Pancreas (tissue), 10 donors: Measurements from ENCODE around the gene SRPRA. TPM values are rescaled to one million over a fixed set of nuclear protein-coding genes. Genes with fewer than 3 reads are reported as not detected.

Experiments used
- ATAC-seq, 4 donors: fragments of 200-7000 bp; cut with Tn5 transposase; one replicate each; pipeline versions ENCODE4 v1.8.0 to v1.9.1; 2020; ENCODE audit warnings: mild to moderate bottlenecking in 4 of 4, moderate library complexity in 4 of 4
- DNase-seq, 6 donors: peaks; one replicate each; pipeline ENCODE4 v3.0.0-alpha.2; 2020
- FAIRE-seq: peaks from 2 replicates; lab custom pipeline; 2012; peaks lifted over from hg19 to GRCh38; lab: Jason Lieb, UNC
- H3K27ac ChIP-seq, 4 donors: fragments of 200-600 bp; sonication (generic); 1 replicate in 3 of 4; 2 replicates in 1 of 4; pipeline versions ENCODE4 v1.5.0 to v1.8.0; 2020
- H3K27me3 ChIP-seq, 4 donors: fragments of 200-600 bp; one replicate each; pipeline ENCODE4 v1.8.0; 2021
- H3K36me3 ChIP-seq, 3 donors: fragments of 200-600 bp; sonication (generic) in 1 of 3; one replicate each; pipeline versions ENCODE4 v1.5.0 to v1.8.0; 2020 to 2021
- H3K4me1 ChIP-seq, 3 donors: fragments of 200-600 bp; one replicate each; pipeline ENCODE4 v1.8.0; 2021
- H3K4me3 ChIP-seq, 4 donors: fragments of 200-600 bp; sonication (generic) in 2 of 4; one replicate each; pipeline versions ENCODE4 v1.5.0 to v1.8.0; 2020 to 2021
- H3K9me3 ChIP-seq, 4 donors: fragments of 200-600 bp; one replicate each; pipeline ENCODE4 v1.8.0; 2021
- CTCF ChIP-seq, 4 donors: fragments of 200-600 bp; sonication (generic) in 3 of 4; IDR thresholded peaks; one replicate each; pipeline versions ENCODE4 v1.5.0 to v1.8.0; 2021; ENCODE audit warnings: antibody characterized with exemption in 4 of 4
- WGBS, 2 donors: extraction: QIAGEN DNeasy Blood & Tissue Kit; methylation state at CpG; one replicate each; pipeline ENCODE4 v1.1.7; 2013; 5-methylcytosine and 5-hydroxymethylcytosine counted together
- intact Hi-C, 3 donors: fragments of 100-400 bp; cut with DNase I; formaldehyde crosslinking; loops; one replicate each; pipeline versions ENCODE4 v1.11.1 to v1.14.2; 2022
- polyA plus RNA-seq, 2 donors: library from polyadenylated mRNA; stranded (reverse); fragments of 200-250 nt; gene quantifications; one replicate each; pipeline ENCODE4 v1.2.3, GENCODE V29; 2013
- total RNA-seq, 6 donors: library from RNA; stranded (reverse); fragmentation: NEBNext Ultra II Directional in 4 of 6; extraction: Animal tissue kit (Norgen Biotek cat#: 25700) in 4 of 6; gene quantifications; one replicate each; pipeline versions ENCODE4 v1.2.1 to v1.2.4, GENCODE V29; 2021 to 2023
- donor health status: healthy with polysubstance abuse.
- donor health status: DM: no; HTN: no; CAD: no; lungs with moderate emphysema.
- donor health status: DM: no; HTN: no; CAD: no.
- donor health status: control.
- donor health status: control.
- donor health status: Bipolar disorder and iron deficiency.
- donor health status: DM: yes; HTN: yes; CAD: no.
- donor health status: DM: no; HTN: no; CAD: no.
- donor health status: DM: no; HTN: no; CAD: no.
- donor health status: DM: yes; HTN: yes; CAD: no.

SRPRA gene
- total RNA-seq (100 to 1,000 TPM; 137 to 178 (median 172) TPM), polyA plus RNA-seq (100 to 1,000 TPM in 1 of 2 donors, 10 to 100 TPM in 1; 76.5 to 107 TPM)

- no peaks in the 10 kb centered on the region for H3K9me3 ChIP-seq
- peaks cover 4 to 12% (median 10%) of the 10 kb centered on the region in 3 donors for H3K4me1 ChIP-seq
- ATAC-seq (peak; percentile 97 to 99 (median 98)), DNase-seq (peak; percentile 99 to 100 (median 100)), FAIRE-seq (peak; percentile 91)
- intact Hi-C loops, result no loop called here
- H3K27ac ChIP-seq, result peak within 1 kb of the TSS; percentile 83 to 90 (median 88)
- H3K36me3 ChIP-seq, result peaks cover 9 to 33% (median 30%) of the 10 kb centered on the region in 3 donors
- H3K4me3 ChIP-seq, result peak within 1 kb of the TSS; percentile 52 to 84 (median 76)
- TF ChIP-seq CTCF (IDR thresholded peaks at IDR 0.05), result no peak
- H3K27me3 ChIP-seq, result no peaks in the 10 kb centered on the region
- 0% methylated on average over 57 to 64 of the region's 64 CpGs for WGBS, 2 donors
These were observed at the start of gene SRPRA, which contains the start of gene FOXRED1 for GRCh38 chr11:126268708-126269579. TSS of gene SRPRA (minus strand) at chr11:126268895. CDS start at chr11:126268804, 91 bp downstream. TSS of gene FOXRED1 (plus strand) at chr11:126269154. CDS start at chr11:126269207, 53 bp downstream.

- ATAC-seq (peak in 3 of 4 donors; percentile 60 to 76 (median 70)), FAIRE-seq (no peak), DNase-seq (peak in 1 of 6 donors; percentile 48)
- H3K36me3 ChIP-seq, result no peaks in the 10 kb centered on the region
- no peaks in the 10 kb centered on the region for H3K4me1 ChIP-seq
- 79% methylated on average over 14 of the region's 14 CpGs for WGBS, 2 donors
- intact Hi-C loops, result loop anchor here in 1 of 3 donors (10.0 kb wide), 1 partner anchor 167 kb away; no protein-coding TSS in a partner anchor
- no peaks in the 10 kb centered on the region for H3K27me3 ChIP-seq
- H3K9me3 ChIP-seq, result no peaks in the 10 kb centered on the region
- H3K4me3 ChIP-seq, result no peak overlapping the region
- TF ChIP-seq CTCF (IDR thresholded peaks at IDR 0.05), result no peak
- peak overlapping the region in 2 of 4 donors; percentile 1 to 38 for H3K27ac ChIP-seq
These were observed 49.3 kb upstream of the SRPRA start for GRCh38 chr11:126317756-126318573.

GRCh38 chr11:126317432-126317755 lies 48.7 kb upstream of the SRPRA start:
- H3K27me3 ChIP-seq, result no peaks in the 10 kb centered on the region
- H3K9me3 ChIP-seq, result no peaks in the 10 kb centered on the region
- intact Hi-C loops, result loop anchor here in 1 of 3 donors (10.0 kb wide), 1 partner anchor 167 kb away; no protein-coding TSS in a partner anchor
- TF ChIP-seq CTCF (IDR thresholded peaks at IDR 0.05), result no peak
- FAIRE-seq, result no peak
- H3K4me3 ChIP-seq, result no peak overlapping the region
- no peaks in the 10 kb centered on the region for H3K4me1 ChIP-seq
- ATAC-seq, result peak in 1 of 4 donors; percentile 7
- H3K27ac ChIP-seq, result peak overlapping the region in 1 of 4 donors; percentile 1
- WGBS, 2 donors, result 86 to 91% methylated on average over 1 of the region's 1 CpG
- H3K36me3 ChIP-seq, result no peaks in the 10 kb centered on the region
- DNase-seq, result no peak

- 90 to 93% methylated on average over 5 of the region's 5 CpGs for WGBS, 2 donors
- Histone ChIP-seq H3K9me3 (no peaks in the 10 kb centered on the region), H3K4me3 (no peak overlapping the region), H3K36me3 (no peaks in the 10 kb centered on the region), H3K4me1 (peaks cover 0 to 3% (median 0%) of the 10 kb centered on the region in 3 donors), H3K27me3 (no peaks in the 10 kb centered on the region), H3K27ac (no peak overlapping the region)
- no peak for ATAC-seq
- intact Hi-C loops, result loop anchor here in 1 of 3 donors (10.0 kb wide), 1 partner anchor 171 kb away; no protein-coding TSS in a partner anchor
- TF ChIP-seq CTCF (IDR thresholded peaks at IDR 0.05), result no peak
- FAIRE-seq, result no peak
- peak in 1 of 6 donors; percentile 15 for DNase-seq
These were observed 45.1 kb upstream of the SRPRA start for GRCh38 chr11:126313826-126314225.
